ENCODE measurements around the gene IL36A.

Gene IL36A

DNA sequence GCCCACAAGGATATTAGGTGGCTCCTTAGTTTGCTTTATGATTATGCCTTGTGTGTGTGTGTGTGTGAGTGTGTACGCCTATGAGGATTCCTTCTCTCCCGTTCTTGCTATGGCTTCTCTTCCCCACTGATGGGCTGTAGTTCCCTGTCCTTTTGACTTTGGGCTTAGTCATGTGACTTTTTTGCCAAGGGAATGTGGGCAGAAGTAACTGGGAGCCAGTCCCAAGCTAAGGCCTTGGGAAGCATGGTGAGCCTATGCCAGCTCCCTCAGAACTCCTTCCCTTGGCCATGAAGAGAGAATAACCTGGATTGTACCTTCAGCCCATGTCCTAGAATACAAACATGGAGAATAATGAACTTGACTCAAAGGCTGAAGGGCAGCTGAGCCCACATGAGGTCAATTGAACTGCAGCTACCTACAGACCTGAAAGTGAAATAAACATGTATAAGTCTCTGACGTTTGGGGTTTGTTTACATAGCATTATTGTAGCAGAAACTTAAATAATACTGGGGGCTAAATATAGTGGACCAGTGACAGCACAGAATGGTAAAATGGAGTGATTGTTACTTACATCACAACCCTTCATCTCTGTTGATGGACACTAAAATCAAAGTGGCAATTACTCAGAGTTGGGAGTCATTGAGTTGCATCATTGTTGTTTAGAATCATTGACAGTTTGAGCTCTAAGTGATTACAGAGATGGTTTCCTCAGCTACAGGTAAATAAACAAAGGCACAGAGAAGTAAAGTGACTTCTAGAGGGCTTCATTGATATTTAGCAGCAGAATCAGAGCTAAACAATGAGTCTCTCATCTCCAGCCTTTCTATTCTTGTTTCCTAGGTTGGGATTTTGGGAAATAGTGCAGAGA is 42.7 kb upstream of the IL36A start:
- DNase-seq (ENCODE audit: low spot score): no peak
- TF ChIP-seq, protein P1, sequence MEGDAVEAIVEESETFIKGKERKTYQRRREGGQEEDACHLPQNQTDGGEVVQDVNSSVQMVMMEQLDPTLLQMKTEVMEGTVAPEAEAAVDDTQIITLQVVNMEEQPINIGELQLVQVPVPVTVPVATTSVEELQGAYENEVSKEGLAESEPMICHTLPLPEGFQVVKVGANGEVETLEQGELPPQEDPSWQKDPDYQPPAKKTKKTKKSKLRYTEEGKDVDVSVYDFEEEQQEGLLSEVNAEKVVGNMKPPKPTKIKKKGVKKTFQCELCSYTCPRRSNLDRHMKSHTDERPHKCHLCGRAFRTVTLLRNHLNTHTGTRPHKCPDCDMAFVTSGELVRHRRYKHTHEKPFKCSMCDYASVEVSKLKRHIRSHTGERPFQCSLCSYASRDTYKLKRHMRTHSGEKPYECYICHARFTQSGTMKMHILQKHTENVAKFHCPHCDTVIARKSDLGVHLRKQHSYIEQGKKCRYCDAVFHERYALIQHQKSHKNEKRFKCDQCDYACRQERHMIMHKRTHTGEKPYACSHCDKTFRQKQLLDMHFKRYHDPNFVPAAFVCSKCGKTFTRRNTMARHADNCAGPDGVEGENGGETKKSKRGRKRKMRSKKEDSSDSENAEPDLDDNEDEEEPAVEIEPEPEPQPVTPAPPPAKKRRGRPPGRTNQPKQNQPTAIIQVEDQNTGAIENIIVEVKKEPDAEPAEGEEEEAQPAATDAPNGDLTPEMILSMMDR (conservative IDR thresholded peaks at IDR 0.05; ENCODE audit: low read depth): no peak
- ChIA-PET POLR2A (ENCODE audit: low non-redundant PET) (no interaction called here), CTCF (no interaction called here)
- no peak overlapping the region for H3K27ac ChIP-seq

DNA sequence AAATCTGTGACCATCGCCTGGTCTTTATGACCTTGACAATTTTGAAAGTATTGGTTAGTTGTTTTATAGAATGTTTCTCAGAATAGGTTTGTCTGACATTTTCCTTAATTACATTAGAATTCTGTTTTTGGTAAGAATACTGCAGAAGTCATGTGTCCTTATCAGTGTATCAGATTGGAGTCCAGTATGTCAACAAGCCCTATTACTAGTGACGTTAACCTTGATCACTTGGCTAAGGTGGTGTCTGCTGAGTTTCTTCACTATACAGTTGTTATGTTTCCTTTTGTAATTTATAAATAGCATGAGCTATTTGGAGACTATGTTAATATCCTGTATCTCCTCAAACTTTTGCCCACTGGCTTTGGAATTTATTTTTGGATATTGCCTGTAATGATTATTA is 38.2 kb upstream of the IL36A start:
- CTCF ChIA-PET: no interaction called here
- no peak overlapping the region for H3K27ac ChIP-seq
- TF ChIP-seq, protein P1 (conservative IDR thresholded peaks at IDR 0.05; ENCODE audit: low read depth): no peak
- POLR2A ChIA-PET (ENCODE audit: low non-redundant PET): no interaction called here
- no peak for DNase-seq (ENCODE audit: low spot score)

DNA sequence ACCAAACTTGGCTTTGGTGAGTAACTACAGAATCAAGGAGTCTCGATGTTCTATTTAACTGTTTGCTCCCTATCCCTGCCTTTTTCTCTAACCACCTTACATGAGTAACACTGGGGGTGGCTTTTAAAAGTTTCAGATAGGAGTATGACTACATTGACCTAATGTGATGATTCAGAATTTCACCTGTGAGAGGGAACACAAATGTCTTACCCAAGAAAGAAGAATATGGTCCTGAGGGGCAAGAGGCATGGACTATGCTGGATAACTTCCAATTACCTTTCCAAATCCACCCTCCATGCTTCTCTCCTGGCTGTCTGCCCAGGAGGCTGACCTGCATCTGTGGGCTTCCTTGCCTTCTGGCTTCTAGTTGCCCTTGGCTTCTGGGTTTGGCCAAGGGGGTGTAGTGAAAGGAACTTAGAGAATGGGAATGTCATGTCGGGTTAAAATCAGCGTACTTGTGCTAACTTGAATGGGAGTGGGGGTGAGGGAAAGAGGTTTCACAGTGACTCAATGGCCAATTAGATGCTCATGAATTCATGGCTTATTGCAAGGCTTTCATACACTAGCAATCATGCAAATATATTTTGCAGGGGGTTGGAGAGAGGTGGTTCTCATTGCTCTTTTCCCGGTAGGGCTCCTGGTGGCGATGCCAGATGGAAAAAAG is 32.7 kb upstream of the IL36A start:
- peak; percentile 74 for DNase-seq (ENCODE audit: low spot score)
- CTCF ChIA-PET: interaction anchor here (1.0 kb wide), 1 partner anchor 14 kb away, joined by 5 read pairs; no protein-coding TSS in a partner anchor
- H3K27ac ChIP-seq: no peak overlapping the region
- TF ChIP-seq, protein P1 (conservative IDR thresholded peaks at IDR 0.05; ENCODE audit: low read depth): no peak
- POLR2A ChIA-PET (ENCODE audit: low non-redundant PET): no interaction called here

DNA sequence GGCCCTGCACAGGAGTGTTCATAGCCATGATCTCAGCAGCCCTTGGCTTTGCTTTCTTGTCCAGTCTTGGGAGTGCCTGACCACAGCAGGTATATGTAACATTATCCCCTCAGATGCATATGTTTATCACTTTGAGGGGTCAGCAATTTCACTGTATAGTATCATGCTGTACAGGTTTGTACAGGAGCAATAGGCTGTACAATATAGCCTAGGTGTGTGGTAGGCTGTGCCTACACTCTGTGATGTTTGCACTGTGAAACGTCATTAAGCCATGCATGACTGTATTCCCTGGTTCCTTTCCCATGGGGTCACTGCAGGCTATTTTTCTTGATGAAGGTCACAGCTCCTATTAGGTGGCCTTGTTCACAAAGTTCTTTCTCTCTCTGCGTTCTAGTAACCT is 32.1 kb upstream of the IL36A start:
- no peak overlapping the region for H3K27ac ChIP-seq
- ChIA-PET CTCF (interaction anchor here (1.0 kb wide), 1 partner anchor 14 kb away, joined by 5 read pairs; no protein-coding TSS in a partner anchor), POLR2A (ENCODE audit: low non-redundant PET) (no interaction called here)
- TF ChIP-seq, protein P1 (conservative IDR thresholded peaks at IDR 0.05; ENCODE audit: low read depth): no peak
- no peak for DNase-seq (ENCODE audit: low spot score)

DNA sequence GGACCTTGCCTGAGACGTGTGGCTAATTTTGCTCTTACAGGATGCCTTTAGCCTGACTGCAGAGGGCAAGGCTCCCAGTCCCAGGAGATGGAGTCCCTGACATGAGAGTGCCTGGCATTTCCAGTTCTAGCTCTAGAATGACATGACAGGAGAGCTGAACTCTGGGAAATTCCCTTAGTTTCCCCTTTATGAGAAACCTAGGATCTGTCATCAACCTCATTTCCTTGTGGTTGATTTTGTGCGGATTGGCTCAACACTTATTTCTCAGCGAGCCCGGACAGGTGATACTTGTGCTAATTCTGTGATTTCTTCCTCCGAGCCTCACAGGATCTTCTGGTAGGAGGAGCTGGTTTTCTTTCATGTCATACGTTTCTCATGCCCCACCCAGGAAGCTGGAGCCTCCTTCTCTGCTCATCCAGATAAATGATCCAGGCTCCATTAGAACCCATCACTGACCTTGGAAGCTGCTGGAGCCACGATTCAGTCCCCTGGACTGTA is 27.7 kb upstream of the IL36A start, which contains the start of gene IL36G:
TSS of gene IL36G (plus strand) at position 448 of the 498 bp plus-strand sequence. CDS start 633 bp downstream, outside the sequence.
- POLR2A ChIA-PET (ENCODE audit: low non-redundant PET): no interaction called here
- CTCF ChIA-PET: interaction anchor here (0.7 kb wide), 1 partner anchor 19 kb away, joined by 5 read pairs; no protein-coding TSS in a partner anchor
- TF ChIP-seq, protein P1 (conservative IDR thresholded peaks at IDR 0.05; ENCODE audit: low read depth): no peak
- no peak for DNase-seq (ENCODE audit: low spot score)
- no peak within 1 kb of the TSS for H3K27ac ChIP-seq

DNA sequence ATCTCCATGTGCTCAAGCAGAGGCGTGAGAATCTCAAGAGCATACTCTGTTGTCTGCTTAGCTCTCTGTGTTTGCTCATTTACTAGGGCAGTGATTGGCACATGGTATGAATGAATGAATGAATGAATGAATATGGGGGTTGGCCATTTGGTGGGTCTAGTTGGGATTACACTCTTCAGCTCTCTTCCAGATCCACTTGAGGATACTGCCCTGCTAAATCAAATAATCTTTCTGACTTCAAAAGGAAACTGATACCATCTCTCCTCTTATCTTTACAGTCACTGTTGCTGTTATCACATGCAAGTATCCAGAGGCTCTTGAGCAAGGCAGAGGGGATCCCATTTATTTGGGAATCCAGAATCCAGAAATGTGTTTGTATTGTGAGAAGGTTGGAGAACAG is 25.5 kb upstream of the IL36A start:
- POLR2A ChIA-PET (ENCODE audit: low non-redundant PET): no interaction called here
- DNase-seq (ENCODE audit: low spot score): no peak
- CTCF ChIA-PET: interaction anchor here (0.6 to 0.7 kb wide), 2 partner anchors 64 to 145 kb away, joined by 3 to 4 read pairs; no protein-coding TSS in a partner anchor
- TF ChIP-seq, protein P1 (conservative IDR thresholded peaks at IDR 0.05; ENCODE audit: low read depth): no peak
- no peak overlapping the region for H3K27ac ChIP-seq
